IMR-90 (cell line): ENCODE results near the gene MINDY2. TPM values are rescaled to one million over a fixed set of nuclear protein-coding genes. Genes with fewer than 3 reads are reported as not detected.

Experiments
- ATAC-seq: fragments of 200-7000 bp; cut with Tn5 transposase; 2 replicates; pipeline ENCODE4 v1.9.1; 2020; ENCODE audit warnings: low read depth, mild to moderate bottlenecking, moderate library complexity
- BruUV-seq: library from RNA; stranded (reverse); fragments of 400-500 nt; replicated peaks from 2 replicates; lab custom pipeline; 2021; lab: Mats Ljungman, UMichigan
- CTCF ChIA-PET: fragments of 300-600 bp; formaldehyde crosslinking; extraction: SDS; loops from one replicate; lab custom pipeline; 2021; ENCODE audit warnings: antibody characterized with exemption; lab: Yijun Ruan, JAX
- POLR2A ChIA-PET: fragments of 300-600 bp; sonication (Branson Sonifier 250); formaldehyde crosslinking; loops from one replicate; lab custom pipeline; 2022; ENCODE audit warnings: antibody characterized with exemption; ENCODE audit not compliant: unreplicated experiment; lab: Charles Lee
- DNase-seq: peaks from one replicate; pipeline ENCODE4 v3.0.0; 2013
- H2AFZ ChIP-seq: replicated peaks from 2 replicates; pipeline ENCODE3; 2013; ENCODE audit warnings: low read length, mild to moderate bottlenecking; ENCODE audit not compliant: poor library complexity
- H2AK5ac ChIP-seq: 2 replicates; pipeline ENCODE4 v1.6.1; 2013; ENCODE audit warnings: low read depth, low read length, inconsistent platforms
- H2AK9ac ChIP-seq: replicated peaks from 2 replicates; pipeline ENCODE3; 2013; ENCODE audit warnings: mild to moderate bottlenecking, low read depth, low read length, moderate library complexity; ENCODE audit not compliant: poor library complexity
- H2BK120ac ChIP-seq: 2 replicates; pipeline ENCODE4 v1.6.1; 2013; ENCODE audit warnings: low read depth, low read length, inconsistent platforms
- H2BK15ac ChIP-seq: 3 replicates; pipeline ENCODE4 v1.6.1; 2013; ENCODE audit warnings: low read depth, low read length, inconsistent platforms
- H2BK20ac ChIP-seq: 2 replicates; pipeline ENCODE4 v1.6.1; 2013; ENCODE audit warnings: low read depth, mild to moderate bottlenecking, inconsistent platforms, low read length, moderate library complexity
- H2BK5ac ChIP-seq: 2 replicates; pipeline ENCODE4 v1.6.1; 2013; ENCODE audit warnings: mild to moderate bottlenecking, low read depth, low read length, inconsistent platforms; ENCODE audit not compliant: poor library complexity, severe bottlenecking
- H3K14ac ChIP-seq: replicated peaks from 2 replicates; pipeline ENCODE4 v1.6.1; 2013; ENCODE audit warnings: low read depth, low read length, inconsistent platforms
- H3K18ac ChIP-seq: 2 replicates; pipeline ENCODE4 v1.6.1; 2013; ENCODE audit warnings: low read depth, low read length, control low read depth
- H3K23ac ChIP-seq: 2 replicates; pipeline ENCODE4 v1.6.1; 2013; ENCODE audit warnings: low read depth, low read length, inconsistent platforms
- H3K27ac ChIP-seq: 2 replicates; pipeline ENCODE4 v1.5.1; 2013; ENCODE audit warnings: mild to moderate bottlenecking, control low read depth, low read length; ENCODE audit not compliant: insufficient read depth
- H3K27me3 ChIP-seq: 2 replicates; pipeline ENCODE4 v1.6.1; 2013; ENCODE audit warnings: low read length; ENCODE audit not compliant: control insufficient read depth, insufficient read depth
- H3K36me3 ChIP-seq: 2 replicates; pipeline ENCODE4 v1.6.1; 2013; ENCODE audit warnings: low read length, mixed read lengths; ENCODE audit not compliant: control insufficient read depth, insufficient read depth
- H3K4ac ChIP-seq: 2 replicates; pipeline ENCODE4 v1.6.1; 2013; ENCODE audit warnings: low read depth, low read length, inconsistent platforms
- H3K4me1 ChIP-seq: 2 replicates; pipeline ENCODE4 v1.6.1; 2013; ENCODE audit warnings: low read length, mixed read lengths; ENCODE audit not compliant: control insufficient read depth, insufficient read depth
- H3K4me2 ChIP-seq: 2 replicates; pipeline ENCODE4 v1.6.1; 2013; ENCODE audit warnings: low read depth, mild to moderate bottlenecking, control low read depth, low read length, moderate library complexity
- H3K4me3 ChIP-seq: 2 replicates; pipeline ENCODE4 v1.5.1; 2013; ENCODE audit warnings: low read depth, mild to moderate bottlenecking, control low read depth, low read length, moderate library complexity; ENCODE audit not compliant: insufficient read depth
- H3K56ac ChIP-seq: 2 replicates; pipeline ENCODE4 v1.6.1; 2013; ENCODE audit warnings: low read length, inconsistent platforms; ENCODE audit not compliant: insufficient read depth; ENCODE audit errors: extremely low read depth
- H3K79me1 ChIP-seq, 2 experiments: 2 replicates each; pipeline ENCODE4 v1.6.1; 2013; ENCODE audit warnings: low read length in 2 of 2, inconsistent platforms in 1 of 2, low read depth in 1 of 2
- H3K9ac ChIP-seq: 2 replicates; pipeline ENCODE4 v1.6.1; 2013; ENCODE audit warnings: low read depth, low read length, control low read depth
- H3K9me1 ChIP-seq: 2 replicates; pipeline ENCODE4 v1.6.1; 2013; ENCODE audit warnings: low read length, inconsistent platforms; ENCODE audit not compliant: insufficient read depth
- H3K9me3 ChIP-seq: 2 replicates; pipeline ENCODE4 v1.6.1; 2013; ENCODE audit warnings: low read length; ENCODE audit not compliant: control insufficient read depth, insufficient read depth
- H4K20me1 ChIP-seq: 2 replicates; pipeline ENCODE4 v1.6.1; 2013; ENCODE audit warnings: low read length, inconsistent platforms; ENCODE audit not compliant: insufficient read depth
- H4K5ac ChIP-seq: 2 replicates; pipeline ENCODE4 v1.6.1; 2013; ENCODE audit warnings: mild to moderate bottlenecking, low read depth, low read length, control low read depth
- H4K8ac ChIP-seq, 2 experiments: 2 replicates each; pipeline ENCODE4 v1.6.1; 2013; ENCODE audit warnings: low read depth in 2 of 2, low read length in 2 of 2, control low read depth in 1 of 2, inconsistent platforms in 1 of 2
- H4K91ac ChIP-seq: 2 replicates; pipeline ENCODE4 v1.6.1; 2013; ENCODE audit warnings: low read depth, low read length, inconsistent platforms; ENCODE audit not compliant: insufficient read depth
- BHLHE40 ChIP-seq: fragments of 150-350 bp; IDR thresholded peaks from 2 replicates; pipeline ENCODE4 v1.6.1; 2016; ENCODE audit warnings: mild to moderate bottlenecking, low read depth, low read length
- CHD1 ChIP-seq: IDR thresholded peaks from 2 replicates; pipeline ENCODE4 v1.6.1; 2012; ENCODE audit warnings: low read depth, low read length, improper control_type of control experiment
- CTCF ChIP-seq: conservative IDR thresholded peaks from 2 replicates; pipeline ENCODE4 v1.5.1; 2012; ENCODE audit warnings: mild to moderate bottlenecking, low read depth, low read length, improper control_type of control experiment
- FOS ChIP-seq: fragments of 150-350 bp; IDR thresholded peaks from 2 replicates; pipeline ENCODE4 v1.6.1; 2016; ENCODE audit warnings: low read depth, low read length
- MAZ ChIP-seq: IDR thresholded peaks from 2 replicates; pipeline ENCODE4 v1.6.1; 2012; ENCODE audit warnings: low read depth, mild to moderate bottlenecking, low read length, improper control_type of control experiment, moderate library complexity, borderline replicate concordance
- RAD21 ChIP-seq: IDR thresholded peaks from 2 replicates; pipeline ENCODE4 v1.6.1; 2012; ENCODE audit warnings: low read length, improper control_type of control experiment
- RCOR1 ChIP-seq: IDR thresholded peaks from 2 replicates; pipeline ENCODE4 v1.6.1; 2012; ENCODE audit warnings: mild to moderate bottlenecking, low read length, improper control_type of control experiment; ENCODE audit not compliant: insufficient replicate concordance
- RFX5 ChIP-seq: IDR thresholded peaks from 2 replicates; pipeline ENCODE4 v1.8.0; 2012; ENCODE audit warnings: low read depth, mild to moderate bottlenecking, low read length, moderate library complexity
- SMC3 ChIP-seq: fragments of 150-350 bp; IDR thresholded peaks from 2 replicates; pipeline ENCODE4 v1.6.1; 2016; ENCODE audit warnings: low read depth, mild to moderate bottlenecking, antibody characterized with exemption, low read length, moderate library complexity
- USF2 ChIP-seq: fragments of 150-350 bp; IDR thresholded peaks from 2 replicates; pipeline ENCODE4 v1.6.1; 2017; ENCODE audit warnings: mild to moderate bottlenecking, antibody characterized with exemption, low read length, low read depth
- WGBS, 2 experiments: methylation state at CpG; one replicate each; pipeline versions ENCODE4 v1.1.5 to v1.1.7; 2013; ENCODE audit warnings: missing lambda C conversion rate in 2 of 2; ENCODE audit not compliant: insufficient read length in 1 of 2; ENCODE audit errors: extremely low coverage in 2 of 2; 5-methylcytosine and 5-hydroxymethylcytosine counted together
- dilution Hi-C: fragments of 300-500 bp; cut with HindIII; formaldehyde crosslinking; loops from one replicate; pipeline ENCODE4 v1.14.3; 2018; ENCODE audit warnings: low sequenced_read_pairs; ENCODE audit not compliant: unreplicated experiment
- in situ Hi-C: fragments of 300-500 bp; cut with MboI; formaldehyde crosslinking; loops from 3 replicates; pipeline ENCODE4 v1.14.3; 2019; ENCODE audit warnings: low sequenced_read_pairs, inconsistent platforms, mixed read lengths
- intact Hi-C: fragments of 100-400 bp; cut with micrococcal nuclease; formaldehyde crosslinking; loops from 2 replicates; pipeline ENCODE4 v1.10.0; 2022
- polyA plus RNA-seq, 3 experiments: library from polyadenylated mRNA; depleted of rRNA; stranded (reverse); fragments of >200 nt; gene quantifications; 2 replicates each; pipeline ENCODE4 v1.2.3, GENCODE V29; 2012; ENCODE audit warnings: low replicate concordance in 1 of 3
- total RNA-seq: library from RNA; depleted of rRNA; stranded (reverse); fragments of >200 nt; gene quantifications from 2 replicates; pipeline ENCODE4 v1.2.3, GENCODE V29; 2012
- TF ChIP-seq, protein P1 (sequence below): fragments of 150-350 bp; IDR thresholded peaks from 2 replicates; pipeline ENCODE4 v1.6.1; 2016; ENCODE audit warnings: low read depth, mild to moderate bottlenecking, low read length, moderate library complexity, borderline replicate concordance

MINDY2 gene
- total and polyA plus RNA-seq, 2 of the 4 experiments (the other 2 are of a cell fraction), result 4.0 to 9.3 TPM

- Histone ChIP-seq H2AK5ac (no peak overlapping the region), H3K79me1 (peaks cover 16 to 45% of the 10 kb centered on the region in 2 experiments), H3K9ac (no peak overlapping the region), H2BK15ac (no peak overlapping the region), H3K4me3 (no peak overlapping the region), H2BK20ac (no peak overlapping the region), H3K9me3 (no peaks in the 10 kb centered on the region), H3K9me1 (0 out of 2 replicates have a peak, but pooled peaks cover 6% of the 10 kb centered on the region), H3K56ac (no peak overlapping the region), H3K27me3 (no peaks in the 10 kb centered on the region), H4K8ac (no peak overlapping the region), H2AFZ (no peak overlapping the region), H2BK5ac (no peak overlapping the region), H4K20me1 (no peaks in the 10 kb centered on the region), H2BK120ac (no peak overlapping the region), H3K36me3 (peaks cover 4% of the 10 kb centered on the region), H2AK9ac (no peak overlapping the region), H3K18ac (no peak overlapping the region), H3K4ac (no peak overlapping the region), H3K4me2 (no peak overlapping the region), H3K23ac (no peak overlapping the region), H4K5ac (no peak overlapping the region), H3K4me1 (peaks cover 2% of the 10 kb centered on the region; the same call in 1 of the 2 replicates), H3K14ac (no peak overlapping the region), H4K91ac (no peak overlapping the region), H3K27ac (no peak overlapping the region)
- TF ChIP-seq MAZ, result no peak
- no peak for TF ChIP-seq CHD1
- no peak for TF ChIP-seq RAD21
- TF ChIP-seq, protein P1, sequence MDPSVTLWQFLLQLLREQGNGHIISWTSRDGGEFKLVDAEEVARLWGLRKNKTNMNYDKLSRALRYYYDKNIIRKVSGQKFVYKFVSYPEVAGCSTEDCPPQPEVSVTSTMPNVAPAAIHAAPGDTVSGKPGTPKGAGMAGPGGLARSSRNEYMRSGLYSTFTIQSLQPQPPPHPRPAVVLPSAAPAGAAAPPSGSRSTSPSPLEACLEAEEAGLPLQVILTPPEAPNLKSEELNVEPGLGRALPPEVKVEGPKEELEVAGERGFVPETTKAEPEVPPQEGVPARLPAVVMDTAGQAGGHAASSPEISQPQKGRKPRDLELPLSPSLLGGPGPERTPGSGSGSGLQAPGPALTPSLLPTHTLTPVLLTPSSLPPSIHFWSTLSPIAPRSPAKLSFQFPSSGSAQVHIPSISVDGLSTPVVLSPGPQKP, result no peak
- no peak for TF ChIP-seq RFX5
- TF ChIP-seq CTCF, result no peak
- TF ChIP-seq RCOR1, result no peak
- no peak for TF ChIP-seq SMC3
- TF ChIP-seq BHLHE40, result no peak
- no peak for TF ChIP-seq FOS
- TF ChIP-seq USF2, result no peak
- BruUV-seq, result no TSS peak
- ChIA-PET CTCF (interaction anchor here (0.6 kb wide), 1 partner anchor 19 kb away, joined by 3 read pairs; no protein-coding TSS in a partner anchor), POLR2A (no interaction called here)
- no peak for ATAC-seq
- DNase-seq, result no peak
- 93% methylated on average over 2 of the region's 3 CpGs; no CpG with 5 or more reads in 1 of the 2 experiments for WGBS, 2 experiments
- intact Hi-C loops (loop anchor here (10.0 kb wide), 1 partner anchor 57 kb away; no protein-coding TSS in a partner anchor), in situ Hi-C loops (no loop called here), dilution Hi-C loops (no loop called here)
These were observed 26.4 kb downstream of the MINDY2 start for GRCh38 chr15:58797505-58797904.
